Activated naive CD8-positive, alpha-beta T cell (primary cell): ENCODE measurements around the gene ADCK1.

Experiments
- H3K27ac Mint-ChIP-seq: one replicate; pipeline ENCODE4 v1.8.0; 2021; ENCODE audit warnings: mixed read lengths
- H3K27me3 Mint-ChIP-seq: one replicate; pipeline ENCODE4 v1.8.0; 2021; ENCODE audit warnings: mixed read lengths
- H3K36me3 Mint-ChIP-seq: one replicate; pipeline ENCODE4 v1.8.0; 2021; ENCODE audit warnings: mixed read lengths
- H3K4me1 Mint-ChIP-seq: one replicate; pipeline ENCODE4 v1.8.0; 2021; ENCODE audit warnings: low read depth, mixed read lengths
- H3K4me3 Mint-ChIP-seq: one replicate; pipeline ENCODE4 v1.8.0; 2021; ENCODE audit warnings: mild to moderate bottlenecking, mixed read lengths
- H3K9me3 Mint-ChIP-seq: one replicate; pipeline ENCODE4 v1.8.0; 2021; ENCODE audit warnings: low read depth, mixed read lengths

The ADCK1 gene

GRCh38 chr14:77837926-77838325, 38.0 kb downstream of the ADCK1 start:
- Mint-ChIP-seq H3K9me3 (no peaks in the 10 kb centered on the region), H3K4me1 (no peaks in the 10 kb centered on the region), H3K36me3 (peaks cover 14% of the 10 kb centered on the region), H3K27ac (no peak overlapping the region), H3K27me3 (no peaks in the 10 kb centered on the region), H3K4me3 (no peak overlapping the region)

DNA sequence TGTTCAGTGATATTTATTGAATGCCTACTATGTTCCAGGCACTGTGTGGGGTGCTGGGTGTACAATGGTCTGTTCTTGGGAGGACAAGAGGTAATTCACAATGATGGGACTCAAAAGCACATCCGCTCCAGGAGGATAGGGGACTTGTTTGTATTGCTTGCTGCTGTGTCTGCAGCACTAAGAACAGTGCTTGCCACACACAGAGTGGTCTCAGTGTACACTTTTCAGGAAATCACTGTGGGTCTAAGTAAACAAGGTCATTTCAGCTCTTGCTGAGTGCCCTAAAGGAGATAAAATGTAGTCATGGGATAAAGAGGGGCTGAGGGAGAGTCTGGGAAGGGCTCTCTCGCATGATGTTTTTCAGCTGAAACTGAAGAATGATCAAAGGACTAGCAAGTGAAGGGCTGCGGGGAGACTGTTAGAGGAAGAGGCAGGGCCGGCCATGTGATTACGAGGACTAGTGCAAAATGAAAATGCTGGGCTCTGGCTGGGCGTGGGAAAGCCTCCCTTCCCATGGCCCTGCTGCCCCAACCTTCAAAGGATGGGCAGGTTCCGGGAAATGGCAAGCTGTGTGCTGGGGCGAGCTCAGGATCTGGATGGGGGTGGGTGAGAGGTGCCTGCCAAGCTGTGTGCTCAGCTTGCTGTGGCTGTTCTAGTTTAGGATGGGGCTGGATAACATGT, 39.1 kb downstream of the ADCK1 start:
- no peak overlapping the region for H3K27ac Mint-ChIP-seq

GRCh38 chr14:77843195-77843594, 43.3 kb downstream of the ADCK1 start:
- no peak overlapping the region for H3K4me3 Mint-ChIP-seq
- H3K27ac Mint-ChIP-seq = no peak overlapping the region
- H3K4me1 Mint-ChIP-seq = no peaks in the 10 kb centered on the region
- H3K27me3 Mint-ChIP-seq = no peaks in the 10 kb centered on the region
- no peaks in the 10 kb centered on the region for H3K9me3 Mint-ChIP-seq
- peaks cover 2% of the 10 kb centered on the region for H3K36me3 Mint-ChIP-seq

More for the DNA sequence above, 39.1 kb downstream of the ADCK1 start:
- peaks cover 10% of the 10 kb centered on the region for H3K36me3 Mint-ChIP-seq
- H3K4me1 Mint-ChIP-seq = no peaks in the 10 kb centered on the region
- H3K4me3 Mint-ChIP-seq = no peak overlapping the region
- no peaks in the 10 kb centered on the region for H3K9me3 Mint-ChIP-seq
- H3K27me3 Mint-ChIP-seq = no peaks in the 10 kb centered on the region

- Mint-ChIP-seq H3K4me1 (no peaks in the 10 kb centered on the region), H3K4me3 (no peak overlapping the region), H3K27ac (no peak overlapping the region), H3K9me3 (no peaks in the 10 kb centered on the region), H3K36me3 (peaks cover 2% of the 10 kb centered on the region), H3K27me3 (no peaks in the 10 kb centered on the region)
Observed at GRCh38 chr14:77843651-77844050, 43.7 kb downstream of the ADCK1 start.

GRCh38 chr14:77844802-77845201, 44.9 kb downstream of the ADCK1 start:
- H3K9me3 Mint-ChIP-seq = no peaks in the 10 kb centered on the region
- no peak overlapping the region for H3K27ac Mint-ChIP-seq

DNA sequence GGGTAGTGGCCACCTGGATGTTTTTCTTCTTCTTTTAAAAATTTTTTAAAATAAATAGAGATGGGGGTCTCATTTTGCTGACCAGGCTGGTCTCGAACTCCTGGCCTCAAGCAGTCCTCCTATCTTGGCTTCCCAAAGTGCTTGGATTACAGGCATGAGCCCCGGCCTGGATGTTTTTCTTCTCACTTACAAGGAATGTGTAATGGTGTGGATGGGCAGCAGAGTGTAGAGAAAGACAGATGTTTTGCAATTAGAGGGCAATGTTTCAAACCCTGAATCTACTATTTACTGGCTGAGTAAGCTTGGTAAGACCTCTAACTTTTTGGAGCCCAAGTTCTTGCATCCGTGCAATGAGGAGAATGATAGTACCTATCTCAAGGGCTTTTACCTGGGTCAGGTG, 48.1 kb downstream of the ADCK1 start:
- no peaks in the 10 kb centered on the region for H3K27me3 Mint-ChIP-seq
- H3K36me3 Mint-ChIP-seq = peaks cover 9% of the 10 kb centered on the region
- H3K27ac Mint-ChIP-seq = no peak overlapping the region
- no peaks in the 10 kb centered on the region for H3K4me1 Mint-ChIP-seq
- H3K4me3 Mint-ChIP-seq = no peak overlapping the region
- no peaks in the 10 kb centered on the region for H3K9me3 Mint-ChIP-seq

More at GRCh38 chr14:77844802-77845201, 44.9 kb downstream of the ADCK1 start:
- Mint-ChIP-seq H3K27me3 (no peaks in the 10 kb centered on the region), H3K4me1 (no peaks in the 10 kb centered on the region), H3K4me3 (no peak overlapping the region), H3K36me3 (peaks cover 4% of the 10 kb centered on the region)

DNA sequence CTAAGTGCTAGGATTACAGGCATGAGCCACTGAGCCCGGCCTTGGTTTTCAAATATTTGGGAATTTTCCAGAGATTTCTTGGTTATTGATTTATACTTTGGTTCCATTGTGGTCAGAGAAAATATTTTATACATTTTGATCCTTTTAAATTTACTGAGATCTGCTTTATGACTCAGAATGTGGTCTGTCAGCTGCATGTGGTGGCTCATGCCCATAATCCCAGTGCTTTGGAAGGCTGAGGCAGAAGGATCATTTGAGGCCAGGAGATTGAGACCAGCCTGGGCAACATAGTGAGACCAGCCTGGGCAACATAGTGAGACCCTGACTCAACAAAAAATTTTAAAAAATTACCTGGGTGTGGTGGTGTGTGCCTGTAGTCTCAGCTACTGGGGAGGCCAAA, 49.8 kb downstream of the ADCK1 start:
- Mint-ChIP-seq H3K9me3 (no peaks in the 10 kb centered on the region), H3K27ac (no peak overlapping the region), H3K4me3 (no peak overlapping the region), H3K36me3 (peaks cover 17% of the 10 kb centered on the region), H3K4me1 (no peaks in the 10 kb centered on the region), H3K27me3 (no peaks in the 10 kb centered on the region)

DNA sequence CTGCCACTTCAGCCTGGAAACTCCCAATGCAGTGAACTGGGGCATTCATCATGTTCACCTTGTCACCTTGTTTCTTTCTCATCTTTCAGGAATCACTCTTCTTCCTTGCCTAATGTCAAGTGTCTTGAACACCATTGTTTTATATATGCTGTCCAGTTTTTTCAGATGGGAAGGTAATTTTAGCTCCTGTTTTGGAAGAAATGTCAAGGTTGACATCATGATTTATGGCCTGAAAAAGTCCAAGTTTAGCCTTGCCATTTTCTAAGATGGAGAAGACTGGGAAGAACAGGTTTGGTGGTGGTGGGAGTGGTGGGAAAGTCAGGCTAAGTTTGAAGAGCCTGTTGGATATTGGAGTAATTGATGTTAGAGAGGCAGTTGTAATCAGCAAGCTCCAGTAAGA, 54.0 kb downstream of the ADCK1 start:
- H3K9me3 Mint-ChIP-seq = no peaks in the 10 kb centered on the region
- H3K27ac Mint-ChIP-seq = no peak overlapping the region
- H3K4me3 Mint-ChIP-seq = no peak overlapping the region
- H3K4me1 Mint-ChIP-seq = no peaks in the 10 kb centered on the region
- peaks cover 20% of the 10 kb centered on the region for H3K36me3 Mint-ChIP-seq
- H3K27me3 Mint-ChIP-seq = no peaks in the 10 kb centered on the region

DNA sequence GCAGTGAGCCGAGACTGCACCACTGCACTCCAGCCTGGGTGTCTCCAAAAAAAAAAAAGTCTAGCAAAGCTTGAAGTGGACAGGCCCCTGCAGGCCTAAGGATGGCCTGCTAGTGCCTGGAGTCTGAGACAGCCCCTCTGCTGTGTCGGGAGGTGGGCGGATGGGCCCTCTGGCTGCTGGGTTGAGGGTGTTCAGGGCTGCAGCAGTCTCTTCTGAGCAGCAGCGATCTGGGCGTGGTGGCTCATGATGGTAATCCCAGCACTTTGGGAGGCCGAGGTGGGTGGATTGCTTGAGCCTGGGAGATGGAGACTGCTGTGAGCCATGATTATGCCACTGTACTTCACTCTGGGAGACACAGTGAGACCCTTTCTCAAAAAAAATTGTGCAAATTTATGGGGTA, 57.0 kb downstream of the ADCK1 start:
- Mint-ChIP-seq H3K4me3 (no peak overlapping the region), H3K36me3 (peaks cover 19% of the 10 kb centered on the region), H3K27me3 (no peaks in the 10 kb centered on the region), H3K9me3 (no peaks in the 10 kb centered on the region), H3K4me1 (no peaks in the 10 kb centered on the region), H3K27ac (no peak overlapping the region)

GRCh38 chr14:77859934-77860570, 60.1 kb downstream of the ADCK1 start:
- H3K4me3 Mint-ChIP-seq = no peak overlapping the region
- no peaks in the 10 kb centered on the region for H3K27me3 Mint-ChIP-seq
- no peak overlapping the region for H3K27ac Mint-ChIP-seq
- no peaks in the 10 kb centered on the region for H3K9me3 Mint-ChIP-seq
- H3K36me3 Mint-ChIP-seq = peaks cover 22% of the 10 kb centered on the region
- no peaks in the 10 kb centered on the region for H3K4me1 Mint-ChIP-seq

DNA sequence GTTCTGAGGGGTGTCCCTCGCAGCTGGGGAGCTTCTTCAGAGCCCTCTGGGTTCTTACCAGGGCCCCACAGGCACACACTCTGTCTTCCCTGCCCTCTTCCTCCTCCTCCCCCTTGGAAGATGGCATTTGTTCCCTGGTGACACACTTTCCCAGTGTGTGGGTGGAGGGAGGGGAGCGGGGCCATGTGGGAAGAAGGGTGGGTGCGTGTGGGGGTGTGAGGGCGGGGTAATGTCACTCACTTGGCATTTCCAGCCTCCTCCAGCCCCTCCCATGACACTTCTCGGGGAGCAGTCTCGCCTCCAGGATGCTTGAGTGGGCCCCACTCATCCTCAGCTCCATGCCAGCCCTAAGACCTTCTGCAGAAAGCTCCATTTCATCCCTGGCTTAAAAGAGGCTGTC, 61.3 kb downstream of the ADCK1 start:
- H3K36me3 Mint-ChIP-seq = peaks cover 29% of the 10 kb centered on the region
- no peaks in the 10 kb centered on the region for H3K4me1 Mint-ChIP-seq
- no peak overlapping the region for H3K4me3 Mint-ChIP-seq
- no peak overlapping the region for H3K27ac Mint-ChIP-seq
- H3K9me3 Mint-ChIP-seq = no peaks in the 10 kb centered on the region
- no peaks in the 10 kb centered on the region for H3K27me3 Mint-ChIP-seq

GRCh38 chr14:77862154-77862786, 62.4 kb downstream of the ADCK1 start:
- Mint-ChIP-seq H3K27ac (no peak overlapping the region), H3K36me3 (peaks cover 29% of the 10 kb centered on the region)

DNA sequence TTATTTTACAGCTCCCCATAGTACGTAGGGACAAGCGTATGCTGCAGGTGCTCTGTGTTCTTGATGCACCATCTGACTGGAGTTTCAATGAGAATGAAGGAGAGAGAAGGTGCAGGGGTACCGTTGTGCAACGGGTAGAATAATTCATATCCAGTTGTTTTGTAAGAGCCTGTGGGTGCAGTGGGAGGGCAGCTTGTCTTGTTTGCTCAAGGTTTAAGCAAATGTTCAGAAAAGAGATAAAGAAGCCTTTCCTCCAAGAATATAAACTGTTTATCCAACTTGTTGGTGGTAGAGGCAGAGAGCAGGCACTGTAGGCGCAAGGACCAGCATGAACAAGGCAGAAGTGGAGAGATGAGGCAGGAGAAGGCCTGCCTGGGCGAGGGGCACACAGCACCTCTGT, 64.2 kb downstream of the ADCK1 start:
- H3K9me3 Mint-ChIP-seq = no peaks in the 10 kb centered on the region
- H3K4me1 Mint-ChIP-seq = no peaks in the 10 kb centered on the region
- peaks cover 25% of the 10 kb centered on the region for H3K36me3 Mint-ChIP-seq
- H3K4me3 Mint-ChIP-seq = no peak overlapping the region
- H3K27me3 Mint-ChIP-seq = no peaks in the 10 kb centered on the region
- H3K27ac Mint-ChIP-seq = no peak overlapping the region

More at GRCh38 chr14:77862154-77862786, 62.4 kb downstream of the ADCK1 start:
- Mint-ChIP-seq H3K9me3 (no peaks in the 10 kb centered on the region), H3K4me1 (no peaks in the 10 kb centered on the region), H3K4me3 (no peak overlapping the region), H3K27me3 (no peaks in the 10 kb centered on the region)

DNA sequence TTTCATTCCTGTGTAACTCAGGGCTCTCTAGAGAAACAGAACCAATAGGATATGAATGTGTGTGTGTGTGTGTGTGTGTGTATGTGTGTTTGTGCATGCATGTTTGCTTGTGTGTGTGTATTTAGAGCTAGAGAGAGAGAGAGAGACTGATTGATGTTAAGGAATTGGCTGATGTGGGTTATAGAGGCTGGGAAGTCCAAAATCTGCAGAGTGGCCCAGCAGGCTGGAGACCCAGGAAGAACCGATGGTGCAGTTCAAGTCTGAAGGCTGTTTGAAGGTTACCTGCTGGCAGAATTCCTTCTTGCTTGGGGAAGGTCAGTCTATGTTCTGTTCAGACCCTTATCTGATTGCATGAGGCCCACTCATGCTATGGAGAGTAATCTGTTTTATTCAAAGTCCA, 64.7 kb downstream of the ADCK1 start:
- no peak overlapping the region for H3K4me3 Mint-ChIP-seq
- no peaks in the 10 kb centered on the region for H3K27me3 Mint-ChIP-seq
- H3K36me3 Mint-ChIP-seq = peaks cover 28% of the 10 kb centered on the region
- no peaks in the 10 kb centered on the region for H3K9me3 Mint-ChIP-seq
- no peaks in the 10 kb centered on the region for H3K4me1 Mint-ChIP-seq
- no peak overlapping the region for H3K27ac Mint-ChIP-seq

- Mint-ChIP-seq H3K9me3 (no peaks in the 10 kb centered on the region), H3K36me3 (peaks cover 24% of the 10 kb centered on the region), H3K27me3 (no peaks in the 10 kb centered on the region)
Observed at GRCh38 chr14:77865455-77865854, 65.5 kb downstream of the ADCK1 start.

More at GRCh38 chr14:77865455-77865854, 65.5 kb downstream of the ADCK1 start:
- Mint-ChIP-seq H3K27ac (no peak overlapping the region), H3K4me1 (no peaks in the 10 kb centered on the region), H3K4me3 (no peak overlapping the region)
